ENCODE measurements around the gene AIPL1.
A peak's percentile ranks its signal among the peaks of the same experiment; 100 is the strongest.

Gene AIPL1

GRCh38 chr17:6446516-6447100, 11.7 kb upstream of the AIPL1 start:
- no peak for DNase-seq
- H3K27ac Mint-ChIP-seq = no peak overlapping the region
- H3K9me3 Mint-ChIP-seq = no peaks in the 10 kb centered on the region
- peaks cover 16% of the 10 kb centered on the region for H3K4me1 Mint-ChIP-seq (ENCODE audit: low read depth)
- peaks cover 4% of the 10 kb centered on the region for H3K27me3 Mint-ChIP-seq
- no peaks in the 10 kb centered on the region for H3K36me3 Mint-ChIP-seq (ENCODE audit: low read depth)
- H3K4me3 Mint-ChIP-seq = no peak overlapping the region

- Mint-ChIP-seq H3K4me1 (ENCODE audit: low read depth) (peaks cover 13% of the 10 kb centered on the region), H3K4me3 (peak overlapping the region; percentile 83), H3K27ac (peak overlapping the region; percentile 91), H3K36me3 (ENCODE audit: low read depth) (no peaks in the 10 kb centered on the region), H3K9me3 (no peaks in the 10 kb centered on the region), H3K27me3 (peaks cover 8% of the 10 kb centered on the region)
- DNase-seq = no peak
Observed at GRCh38 chr17:6444571-6445335, 9.8 kb upstream of the AIPL1 start.

GRCh38 chr17:6443692-6444570, 9.0 kb upstream of the AIPL1 start, which contains the start of gene PIMREG:
Gene PIMREG, plus strand, starts transcription at chr17:6444455. Its CDS starts 656 bp downstream, at chr17:6445111.
- Mint-ChIP-seq H3K9me3 (no peaks in the 10 kb centered on the region), H3K27ac (peak within 1 kb of the TSS; percentile 91), H3K4me1 (ENCODE audit: low read depth) (peaks cover 13% of the 10 kb centered on the region), H3K36me3 (ENCODE audit: low read depth) (no peaks in the 10 kb centered on the region), H3K4me3 (peak within 1 kb of the TSS; percentile 83), H3K27me3 (peaks cover 15% of the 10 kb centered on the region)
- DNase-seq = peak; percentile 95

- Mint-ChIP-seq H3K27me3 (peaks cover 18% of the 10 kb centered on the region), H3K4me3 (no peak overlapping the region), H3K9me3 (no peaks in the 10 kb centered on the region), H3K4me1 (ENCODE audit: low read depth) (peaks cover 13% of the 10 kb centered on the region), H3K36me3 (ENCODE audit: low read depth) (no peaks in the 10 kb centered on the region), H3K27ac (no peak overlapping the region)
- no peak for DNase-seq
Observed at GRCh38 chr17:6442775-6443174, 7.9 kb upstream of the AIPL1 start.

GRCh38 chr17:6439951-6440350, 5.0 kb upstream of the AIPL1 start:
- H3K9me3 Mint-ChIP-seq = no peaks in the 10 kb centered on the region
- no peak for DNase-seq
- no peak overlapping the region for H3K4me3 Mint-ChIP-seq
- H3K4me1 Mint-ChIP-seq (ENCODE audit: low read depth) = peaks cover 14% of the 10 kb centered on the region
- no peaks in the 10 kb centered on the region for H3K36me3 Mint-ChIP-seq (ENCODE audit: low read depth)
- H3K27ac Mint-ChIP-seq = no peak overlapping the region
- H3K27me3 Mint-ChIP-seq = peaks cover 30% of the 10 kb centered on the region

- Mint-ChIP-seq H3K9me3 (no peaks in the 10 kb centered on the region), H3K27ac (no peak overlapping the region), H3K36me3 (ENCODE audit: low read depth) (no peaks in the 10 kb centered on the region), H3K4me1 (ENCODE audit: low read depth) (peaks cover 1% of the 10 kb centered on the region), H3K4me3 (no peak overlapping the region), H3K27me3 (peaks cover 30% of the 10 kb centered on the region)
- DNase-seq = no peak
Observed at GRCh38 chr17:6437956-6438355, 3.0 kb upstream of the AIPL1 start.

GRCh38 chr17:6437466-6437865, 2.5 kb upstream of the AIPL1 start:
- Mint-ChIP-seq H3K27ac (no peak overlapping the region), H3K4me3 (no peak overlapping the region)

GRCh38 chr17:6435968-6436367, 1.0 kb upstream of the AIPL1 start:
- peak; percentile 72 for DNase-seq
- H3K9me3 Mint-ChIP-seq = peaks cover 7% of the 10 kb centered on the region
- peaks cover 1% of the 10 kb centered on the region for H3K36me3 Mint-ChIP-seq (ENCODE audit: low read depth)
- peaks cover 37% of the 10 kb centered on the region for H3K27me3 Mint-ChIP-seq
- H3K27ac Mint-ChIP-seq = no peak overlapping the region
- no peak overlapping the region for H3K4me3 Mint-ChIP-seq
- H3K4me1 Mint-ChIP-seq (ENCODE audit: low read depth) = peaks cover 1% of the 10 kb centered on the region

More at GRCh38 chr17:6437466-6437865, 2.5 kb upstream of the AIPL1 start:
- no peaks in the 10 kb centered on the region for H3K36me3 Mint-ChIP-seq (ENCODE audit: low read depth)
- H3K4me1 Mint-ChIP-seq (ENCODE audit: low read depth) = peaks cover 1% of the 10 kb centered on the region
- no peaks in the 10 kb centered on the region for H3K9me3 Mint-ChIP-seq
- DNase-seq = no peak
- peaks cover 30% of the 10 kb centered on the region for H3K27me3 Mint-ChIP-seq

- Mint-ChIP-seq H3K27me3 (peaks cover 15% of the 10 kb centered on the region), H3K36me3 (ENCODE audit: low read depth) (peaks cover 4% of the 10 kb centered on the region), H3K27ac (no peak overlapping the region), H3K4me3 (no peak overlapping the region), H3K4me1 (ENCODE audit: low read depth) (peaks cover 19% of the 10 kb centered on the region), H3K9me3 (peaks cover 10% of the 10 kb centered on the region)
- no peak for DNase-seq
Observed at GRCh38 chr17:6430769-6431168, 4.2 kb downstream of the AIPL1 start.

GRCh38 chr17:6429266-6429665, 5.7 kb downstream of the AIPL1 start:
- H3K4me3 Mint-ChIP-seq = no peak overlapping the region

GRCh38 chr17:6428207-6428965, 6.5 kb downstream of the AIPL1 start:
- Mint-ChIP-seq H3K27ac (no peak overlapping the region), H3K4me1 (ENCODE audit: low read depth) (peaks cover 19% of the 10 kb centered on the region), H3K36me3 (ENCODE audit: low read depth) (peaks cover 4% of the 10 kb centered on the region), H3K4me3 (no peak overlapping the region), H3K9me3 (peaks cover 10% of the 10 kb centered on the region), H3K27me3 (peaks cover 21% of the 10 kb centered on the region)
- DNase-seq = no peak

More at GRCh38 chr17:6429266-6429665, 5.7 kb downstream of the AIPL1 start:
- peaks cover 18% of the 10 kb centered on the region for H3K27me3 Mint-ChIP-seq
- peaks cover 10% of the 10 kb centered on the region for H3K9me3 Mint-ChIP-seq
- peaks cover 4% of the 10 kb centered on the region for H3K36me3 Mint-ChIP-seq (ENCODE audit: low read depth)
- no peak for DNase-seq
- no peak overlapping the region for H3K27ac Mint-ChIP-seq
- peaks cover 19% of the 10 kb centered on the region for H3K4me1 Mint-ChIP-seq (ENCODE audit: low read depth)

- Mint-ChIP-seq H3K36me3 (ENCODE audit: low read depth) (peaks cover 4% of the 10 kb centered on the region), H3K4me3 (peak overlapping the region; percentile 16), H3K4me1 (ENCODE audit: low read depth) (peaks cover 19% of the 10 kb centered on the region), H3K27me3 (peaks cover 25% of the 10 kb centered on the region), H3K9me3 (peaks cover 10% of the 10 kb centered on the region), H3K27ac (peak overlapping the region; percentile 16)
- DNase-seq = peak; percentile 56
Observed at GRCh38 chr17:6427279-6427781, 7.6 kb downstream of the AIPL1 start.

- no peak for DNase-seq
- H3K27ac Mint-ChIP-seq = no peak overlapping the region
- peaks cover 20% of the 10 kb centered on the region for H3K4me1 Mint-ChIP-seq (ENCODE audit: low read depth)
- peaks cover 7% of the 10 kb centered on the region for H3K9me3 Mint-ChIP-seq
- H3K36me3 Mint-ChIP-seq (ENCODE audit: low read depth) = peaks cover 4% of the 10 kb centered on the region
- H3K27me3 Mint-ChIP-seq = peaks cover 27% of the 10 kb centered on the region
- H3K4me3 Mint-ChIP-seq = no peak overlapping the region
Observed at GRCh38 chr17:6426356-6427101, 8.4 kb downstream of the AIPL1 start.
